ENCODE measurements around the gene CETN3. TPM values are rescaled to one million over a fixed set of nuclear protein-coding genes. Genes with fewer than 3 reads are reported as not detected.

CETN3 gene
- total and polyA plus RNA-seq, 3 experiments from 2014 or later, result 23.9 to 41.6 (median 41.0) TPM

GRCh38 chr5:90342576-90342975, 67.0 kb downstream of the CETN3 start:
- ChIA-PET CTCF (no interaction called here), POLR2A (no interaction called here)
- Histone ChIP-seq H3K4me1 (ENCODE audit: insufficient read depth, low read length) (no peaks in the 10 kb centered on the region), H3K27me3 (ENCODE audit: insufficient read depth, low read length, poor library complexity, severe bottlenecking) (no peaks in the 10 kb centered on the region), H3K27ac (ENCODE audit: low read depth, low read length) (no peak overlapping the region), H3K9me3 (ENCODE audit: low read length) (no peaks in the 10 kb centered on the region), H3K4me3 (ENCODE audit: low read length) (no peak overlapping the region), H3K36me3 (ENCODE audit: insufficient read depth, low read length) (no peaks in the 10 kb centered on the region)
- Mint-ChIP-seq H3K27ac (no peak overlapping the region), H3K9me3 (no peaks in the 10 kb centered on the region), H3K4me3 (no peak overlapping the region), H3K4me1 (peaks cover 0 to 5% (median 5%) of the 10 kb centered on the region in 3 donors), H3K27me3 (peaks cover 7% of the 10 kb centered on the region in 2 donors), H3K36me3 (no peaks in the 10 kb centered on the region)
- DNase-seq, result no peak

Other genes with a start within 250 kb of the CETN3 start
- 1 to 10 TPM; 6.3 to 6.7 TPM for gene MBLAC2, start 65.0 kb upstream of the CETN3 start, total RNA-seq
- gene MBLAC2, start 65.0 kb upstream of the CETN3 start, polyA plus RNA-seq, result 3.7 TPM
- gene POLR3G, start 65.1 kb upstream of the CETN3 start, total RNA-seq, result 10 to 100 TPM; 14.7 to 15.1 TPM
- gene POLR3G, start 65.1 kb upstream of the CETN3 start, polyA plus RNA-seq, result 1.3 TPM
- 10 to 100 TPM; 17.0 TPM for gene LYSMD3, start 119.8 kb upstream of the CETN3 start, total RNA-seq
- gene LYSMD3, start 119.8 kb upstream of the CETN3 start, polyA plus RNA-seq, result 13.0 TPM
- gene ADGRV1, start 149.0 kb upstream of the CETN3 start, total RNA-seq, result under 1 TPM; 0.33 to 0.44 TPM
- not detected for gene ADGRV1, start 149.0 kb upstream of the CETN3 start, polyA plus RNA-seq

Data from CD8-positive, alpha-beta memory T cell (primary cell).